GM23248 (cell line): ENCODE results near the gene MEGF9.

Source experiments
- EZH2 ChIP-seq: fragments of 200-600 bp; sonication (generic); IDR thresholded peaks from 2 replicates; pipeline ENCODE4 v1.6.1; 2018; ENCODE audit warnings: antibody characterized with exemption, mild to moderate bottlenecking; ENCODE audit not compliant: insufficient read depth, poor library complexity, severe bottlenecking
- EZH2phosphoT487 ChIP-seq: fragments of 200-600 bp; sonication (generic); IDR thresholded peaks from 2 replicates; pipeline ENCODE4 v1.6.1; 2018; ENCODE audit warnings: antibody characterized with exemption, moderate library complexity, mild to moderate bottlenecking, low read depth; ENCODE audit not compliant: insufficient read depth

GRCh38 chr9:120574473-120574872, 139.8 kb downstream of the MEGF9 start:
- TF ChIP-seq EZH2 (no peak), EZH2phosphoT487 (no peak)
